NB4 (cell line): ENCODE results near the gene ST6GALNAC3.
A peak's percentile ranks its signal among the peaks of the same experiment; 100 is the strongest.

Experiments
- DNase-seq: peaks from one replicate; pipeline ENCODE4 v3.0.0; 2010; ENCODE audit warnings: low read depth
- H3K4me3 ChIP-seq: one replicate; pipeline ENCODE4 v1.5.1; 2011; ENCODE audit warnings: mild to moderate bottlenecking, low read depth, low read length, moderate library complexity
- CTCF ChIP-seq: IDR thresholded peaks from one replicate; pipeline ENCODE4 v1.5.1; 2012; ENCODE audit warnings: low read depth, low read length
- MAX ChIP-seq: IDR thresholded peaks from 2 replicates; pipeline ENCODE4 v1.6.1; 2011; ENCODE audit warnings: low read depth, low read length
- MYC ChIP-seq: IDR thresholded peaks from 2 replicates; pipeline ENCODE4 v1.6.1; 2011; ENCODE audit warnings: low read depth, low read length
- POLR2A ChIP-seq: IDR thresholded peaks from 2 replicates; pipeline ENCODE4 v1.6.1; 2011; ENCODE audit warnings: mild to moderate bottlenecking; ENCODE audit not compliant: insufficient read length; ENCODE audit errors: extremely low read depth

The ST6GALNAC3 gene

GRCh38 chr1:76074321-76075187, at the start of gene ST6GALNAC3:
ST6GALNAC3 (plus strand) TSS chr1:76074746.
- no peak for TF ChIP-seq MYC
- no peak for TF ChIP-seq CTCF
- no peak for TF ChIP-seq MAX
- TF ChIP-seq POLR2A: no peak
- no peak for DNase-seq
- no peak within 1 kb of the TSS for H3K4me3 ChIP-seq

GRCh38 chr1:76027341-76027740, 47.2 kb upstream of the ST6GALNAC3 start:
- TF ChIP-seq MYC: no peak
- TF ChIP-seq MAX: no peak
- no peak for TF ChIP-seq POLR2A
- TF ChIP-seq CTCF: no peak
- H3K4me3 ChIP-seq: no peak overlapping the region
- DNase-seq: no peak

- H3K4me3 ChIP-seq: no peak overlapping the region
- DNase-seq: no peak
- TF ChIP-seq MAX: no peak
Measured at GRCh38 chr1:76029331-76029730, 45.2 kb upstream of the ST6GALNAC3 start.

GRCh38 chr1:76031496-76031895, 43.0 kb upstream of the ST6GALNAC3 start:
- TF ChIP-seq MYC: no peak
- TF ChIP-seq CTCF: no peak
- no peak for TF ChIP-seq POLR2A
- no peak for TF ChIP-seq MAX
- no peak overlapping the region for H3K4me3 ChIP-seq
- no peak for DNase-seq

GRCh38 chr1:76033800-76034475, 40.6 kb upstream of the ST6GALNAC3 start:
- TF ChIP-seq CTCF (no peak), MYC (no peak), POLR2A (no peak), MAX (no peak)
- DNase-seq: no peak
- H3K4me3 ChIP-seq: no peak overlapping the region

GRCh38 chr1:76035053-76035452, 39.5 kb upstream of the ST6GALNAC3 start:
- H3K4me3 ChIP-seq: no peak overlapping the region
- no peak for DNase-seq
- TF ChIP-seq CTCF (peak; percentile 19), MAX (no peak), MYC (no peak), POLR2A (no peak)
